Measurements from ENCODE around the gene SLC44A1. TPM values are rescaled to one million over a fixed set of nuclear protein-coding genes. Genes with fewer than 3 reads are reported as not detected.

The SLC44A1 gene
- total RNA-seq, 2 donors from 2014 or later: 10.7 to 19.5 TPM

DNA sequence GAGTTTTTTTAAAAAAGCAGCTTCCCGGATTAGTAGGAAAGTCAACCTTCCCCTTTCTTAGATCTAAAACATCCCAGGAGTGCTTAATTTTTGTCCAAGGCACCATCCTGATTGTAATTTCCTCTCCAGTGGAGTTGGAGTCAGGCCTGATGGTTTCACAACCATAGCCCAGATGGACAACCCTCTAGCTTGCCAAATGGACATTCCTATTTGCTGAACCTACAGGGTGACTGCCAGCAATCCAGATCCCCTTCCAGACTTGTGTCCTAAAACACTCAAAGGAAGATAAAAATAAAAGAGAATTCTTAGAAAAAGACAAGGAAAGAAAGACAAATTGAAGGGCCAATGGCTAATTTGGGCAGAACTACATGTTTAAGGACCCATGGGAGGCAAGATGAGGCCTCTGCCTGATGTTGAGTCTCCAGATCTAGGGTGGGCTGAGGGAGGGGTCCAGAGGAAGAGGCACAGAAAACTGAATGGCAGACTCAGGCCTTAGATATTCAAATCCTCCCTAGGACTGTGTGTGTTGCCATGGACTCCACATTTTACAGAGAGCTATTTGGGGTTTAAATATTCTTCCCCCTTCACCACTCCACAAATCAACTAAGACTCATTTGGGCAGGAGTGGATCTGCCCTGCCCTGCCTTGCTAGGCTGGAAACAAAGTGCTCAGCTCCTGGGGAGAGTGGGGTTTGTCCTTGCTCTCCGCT, 38.5 kb upstream of the SLC44A1 start:
- Histone ChIP-seq H3K4me3 (no peak overlapping the region), H3K9me3 (no peaks in the 10 kb centered on the region), H3K27me3 (no peaks in the 10 kb centered on the region), H3K4me1 (peaks cover 0 to 15% of the 10 kb centered on the region in 2 donors), H3K36me3 (no peaks in the 10 kb centered on the region), H3K27ac (peak overlapping the region; percentile 62 to 81)
- TF ChIP-seq, protein P1, sequence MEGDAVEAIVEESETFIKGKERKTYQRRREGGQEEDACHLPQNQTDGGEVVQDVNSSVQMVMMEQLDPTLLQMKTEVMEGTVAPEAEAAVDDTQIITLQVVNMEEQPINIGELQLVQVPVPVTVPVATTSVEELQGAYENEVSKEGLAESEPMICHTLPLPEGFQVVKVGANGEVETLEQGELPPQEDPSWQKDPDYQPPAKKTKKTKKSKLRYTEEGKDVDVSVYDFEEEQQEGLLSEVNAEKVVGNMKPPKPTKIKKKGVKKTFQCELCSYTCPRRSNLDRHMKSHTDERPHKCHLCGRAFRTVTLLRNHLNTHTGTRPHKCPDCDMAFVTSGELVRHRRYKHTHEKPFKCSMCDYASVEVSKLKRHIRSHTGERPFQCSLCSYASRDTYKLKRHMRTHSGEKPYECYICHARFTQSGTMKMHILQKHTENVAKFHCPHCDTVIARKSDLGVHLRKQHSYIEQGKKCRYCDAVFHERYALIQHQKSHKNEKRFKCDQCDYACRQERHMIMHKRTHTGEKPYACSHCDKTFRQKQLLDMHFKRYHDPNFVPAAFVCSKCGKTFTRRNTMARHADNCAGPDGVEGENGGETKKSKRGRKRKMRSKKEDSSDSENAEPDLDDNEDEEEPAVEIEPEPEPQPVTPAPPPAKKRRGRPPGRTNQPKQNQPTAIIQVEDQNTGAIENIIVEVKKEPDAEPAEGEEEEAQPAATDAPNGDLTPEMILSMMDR (IDR thresholded peaks at IDR 0.05): no peak
- DNase-seq (ENCODE audit: low spot score): peak; percentile 80

DNA sequence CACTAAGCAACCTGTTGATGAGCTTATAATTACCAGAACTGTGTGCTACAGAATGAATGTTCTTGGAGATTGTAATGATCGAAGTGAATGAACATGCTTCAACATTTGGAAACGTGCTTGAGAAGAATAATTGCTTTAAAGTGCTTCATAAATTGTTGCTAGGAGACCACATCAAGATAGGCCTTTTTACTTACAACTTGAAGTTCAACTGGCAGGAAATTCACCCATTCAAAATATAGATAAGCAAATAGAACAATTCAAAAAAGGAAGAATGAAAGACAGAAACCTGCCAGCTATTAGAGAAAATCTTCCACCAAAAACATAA, 38.0 kb upstream of the SLC44A1 start:
- H3K4me3 ChIP-seq: no peak overlapping the region
- no peaks in the 10 kb centered on the region for H3K9me3 ChIP-seq
- DNase-seq (ENCODE audit: low spot score): no peak
- no peaks in the 10 kb centered on the region for H3K27me3 ChIP-seq
- peaks cover 0 to 15% of the 10 kb centered on the region in 2 donors for H3K4me1 ChIP-seq
- H3K27ac ChIP-seq: peak overlapping the region; percentile 62 to 81
- TF ChIP-seq, protein P1 (IDR thresholded peaks at IDR 0.05): no peak
- no peaks in the 10 kb centered on the region for H3K36me3 ChIP-seq

DNA sequence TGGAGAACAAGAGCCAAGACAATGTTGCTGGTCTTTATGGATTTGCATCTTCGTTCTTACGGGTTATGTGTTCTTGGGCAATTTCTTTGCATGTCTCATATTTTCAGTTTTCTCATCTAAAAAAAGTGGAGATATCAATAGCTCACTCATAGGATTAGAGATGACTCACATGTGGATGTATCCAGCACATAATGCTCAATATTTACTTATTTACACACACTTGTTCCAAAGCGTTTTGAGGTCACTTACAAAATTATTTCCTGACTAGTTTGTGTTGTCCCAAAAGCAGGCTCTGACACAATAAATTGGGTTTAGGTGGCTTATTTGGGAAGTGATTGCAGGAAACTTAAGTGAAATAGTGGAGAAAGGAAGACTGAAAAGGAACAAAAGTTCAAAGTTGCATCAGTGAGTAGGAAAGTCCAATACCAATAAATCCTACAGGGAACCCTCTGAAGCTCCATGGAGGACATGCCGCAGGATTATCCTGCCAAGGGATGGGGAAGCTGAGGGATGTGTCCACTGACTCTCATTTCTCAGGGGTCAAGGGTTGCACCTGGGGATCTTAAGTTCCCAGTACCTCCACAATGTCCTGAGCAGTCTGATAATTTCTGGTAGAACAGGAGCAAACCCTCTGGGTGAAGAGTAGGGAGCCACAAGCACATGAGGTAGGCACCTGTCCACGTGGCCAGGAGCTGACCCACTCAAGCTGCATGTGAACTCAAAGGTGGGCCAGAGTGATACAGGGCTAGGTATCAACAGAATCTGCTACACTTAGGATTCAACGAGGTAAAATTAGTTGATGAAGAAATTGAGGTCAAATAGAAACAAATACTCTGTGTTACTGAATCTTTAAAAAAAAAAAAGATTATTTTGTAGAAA, 37.4 kb upstream of the SLC44A1 start:
- no peak for DNase-seq (ENCODE audit: low spot score)
- Histone ChIP-seq H3K36me3 (no peaks in the 10 kb centered on the region), H3K9me3 (no peaks in the 10 kb centered on the region), H3K4me3 (no peak overlapping the region), H3K4me1 (peaks cover 0 to 15% of the 10 kb centered on the region in 2 donors), H3K27ac (peak overlapping the region; percentile 62 to 81), H3K27me3 (no peaks in the 10 kb centered on the region)
- TF ChIP-seq, protein P1 (IDR thresholded peaks at IDR 0.05): no peak

- DNase-seq (ENCODE audit: low spot score): no peak
- H3K36me3 ChIP-seq: no peaks in the 10 kb centered on the region
- TF ChIP-seq, protein P1 (IDR thresholded peaks at IDR 0.05): no peak
- H3K9me3 ChIP-seq: no peaks in the 10 kb centered on the region
- no peaks in the 10 kb centered on the region for H3K27me3 ChIP-seq
- no peak overlapping the region for H3K4me3 ChIP-seq
- H3K4me1 ChIP-seq: no peaks in the 10 kb centered on the region
- no peak overlapping the region for H3K27ac ChIP-seq
Observed at GRCh38 chr9:105216440-105217178, 27.8 kb upstream of the SLC44A1 start.

- H3K4me1 ChIP-seq: no peaks in the 10 kb centered on the region
- no peaks in the 10 kb centered on the region for H3K36me3 ChIP-seq
- H3K9me3 ChIP-seq: peaks cover 5 to 8% of the 10 kb centered on the region in 2 donors
- TF ChIP-seq, protein P1 (IDR thresholded peaks at IDR 0.05): no peak
- DNase-seq (ENCODE audit: low spot score): no peak
- no peaks in the 10 kb centered on the region for H3K27me3 ChIP-seq
- H3K27ac ChIP-seq: no peak overlapping the region
- no peak overlapping the region for H3K4me3 ChIP-seq
Observed at GRCh38 chr9:105218673-105219072, 25.8 kb upstream of the SLC44A1 start.
